ENCODE data around the gene SUB1.

GRCh38 chr5:32539981-32540845, 45.1 kb upstream of the SUB1 start:
- no peak for TF ChIP-seq CTCF (IDR thresholded peaks at IDR 0.05)
- no peak for TF ChIP-seq POLR2A (IDR thresholded peaks at IDR 0.05)
- TF ChIP-seq POLR2AphosphoS5 (IDR thresholded peaks at IDR 0.05) = no peak

Measured in prostate gland (tissue), 2 donors.